HL-60/S4 treated with phorbol 12-myristate 13-acetate at 8.2 ng/mL for 4 days and 3 days (cell line): Measurements from ENCODE around the gene LRFN5.
"Not testable (repeated sequence)": the region's sequence is repeated elsewhere in the genome, so short reads cannot be mapped to it uniquely, and the experiment has no call there.

Experiments used
- in situ Hi-C: fragments of 300-500 bp; cut with MboI; formaldehyde crosslinking; loops from 2 replicates; pipeline ENCODE4 v1.15.0; 2022; ENCODE audit warnings: low sequenced_read_pairs

LRFN5 gene

DNA sequence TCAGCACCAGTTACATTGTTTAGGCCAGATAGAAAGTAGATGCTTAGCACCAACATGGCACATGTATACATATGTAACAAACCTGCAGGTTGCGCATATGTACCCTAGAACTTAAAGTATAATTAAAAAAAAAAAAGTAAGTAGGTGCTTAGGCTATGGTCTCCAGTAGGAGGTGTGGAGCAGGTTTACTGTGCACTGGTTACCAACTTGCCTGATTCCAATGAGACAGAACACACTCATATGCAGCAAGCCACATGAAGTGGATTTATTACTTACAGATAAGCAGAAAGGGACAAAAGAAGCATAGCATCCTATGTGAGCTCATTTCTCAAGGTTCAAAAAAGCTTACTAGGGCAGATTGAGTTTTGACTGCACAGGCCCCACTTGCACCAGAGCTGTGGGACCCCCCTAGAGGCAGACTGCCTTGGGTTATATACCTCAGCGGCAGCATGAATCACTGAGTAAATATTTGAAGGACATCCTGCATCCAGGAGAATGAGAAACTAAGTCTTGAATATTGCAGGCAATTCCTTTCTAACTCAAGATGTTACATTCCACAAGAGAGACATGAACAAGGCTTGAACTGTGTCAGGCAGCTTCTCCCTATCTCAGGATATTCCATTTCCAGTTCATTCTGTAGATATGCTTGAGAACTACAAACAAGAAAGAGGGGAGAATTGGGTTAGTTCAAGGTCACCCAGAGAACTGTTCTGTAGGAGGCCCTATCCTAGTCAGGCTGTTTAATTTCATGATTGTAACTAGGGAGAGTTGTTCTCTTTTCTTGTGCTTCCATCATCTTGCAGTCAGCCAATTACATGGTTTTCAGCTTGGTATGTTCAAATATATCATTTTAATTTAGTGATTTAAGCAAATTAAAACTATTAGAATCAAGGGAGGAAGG is 30.1 kb downstream of the LRFN5 start:
- in situ Hi-C loops, result no loop called here

DNA sequence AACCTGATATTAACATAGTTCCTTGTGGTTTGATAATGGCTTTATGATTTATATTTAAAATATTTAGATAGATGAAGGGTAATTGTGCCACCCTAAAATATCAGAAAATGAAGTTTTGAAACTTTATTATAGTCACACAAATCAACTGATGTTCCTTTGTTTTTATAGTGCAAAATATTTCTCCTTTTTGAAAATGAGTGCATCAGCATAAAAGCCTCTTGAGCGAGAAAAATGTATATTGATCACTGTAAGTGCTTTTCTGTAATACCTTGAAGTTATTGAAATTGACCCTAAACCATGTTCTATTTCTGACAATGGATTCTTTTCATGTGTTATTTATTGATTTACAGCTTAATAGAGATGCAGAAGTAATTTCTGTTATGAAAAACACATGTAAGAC is 35.0 kb downstream of the LRFN5 start:
- in situ Hi-C loops, result no loop called here

GRCh38 chr14:41642367-41642766 is 35.7 kb downstream of the LRFN5 start:
- in situ Hi-C loops, result no loop called here

DNA sequence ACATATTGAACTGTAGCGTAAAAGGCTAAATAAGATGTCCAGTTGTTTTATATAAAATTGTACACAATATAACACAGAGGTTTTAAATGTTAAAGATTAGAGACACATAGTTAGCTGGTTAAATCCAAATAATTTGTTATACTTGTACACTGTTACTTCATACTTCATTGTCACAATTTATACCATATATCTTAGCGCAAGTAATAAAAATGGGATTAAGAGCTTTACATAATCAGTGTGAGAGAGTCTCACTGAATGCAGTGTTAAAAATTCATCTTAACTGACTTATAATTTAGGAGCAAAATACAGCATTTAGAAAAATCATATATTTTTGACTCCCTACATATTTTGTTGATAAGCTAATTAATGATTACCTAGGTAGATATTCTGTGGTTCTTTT is 36.1 kb downstream of the LRFN5 start:
- in situ Hi-C loops, result no loop called here

- in situ Hi-C loops, result no loop called here
Measured at GRCh38 chr14:41644606-41645005, 37.9 kb downstream of the LRFN5 start.

GRCh38 chr14:41650802-41651201 is 44.1 kb downstream of the LRFN5 start:
- in situ Hi-C loops, result no loop called here

DNA sequence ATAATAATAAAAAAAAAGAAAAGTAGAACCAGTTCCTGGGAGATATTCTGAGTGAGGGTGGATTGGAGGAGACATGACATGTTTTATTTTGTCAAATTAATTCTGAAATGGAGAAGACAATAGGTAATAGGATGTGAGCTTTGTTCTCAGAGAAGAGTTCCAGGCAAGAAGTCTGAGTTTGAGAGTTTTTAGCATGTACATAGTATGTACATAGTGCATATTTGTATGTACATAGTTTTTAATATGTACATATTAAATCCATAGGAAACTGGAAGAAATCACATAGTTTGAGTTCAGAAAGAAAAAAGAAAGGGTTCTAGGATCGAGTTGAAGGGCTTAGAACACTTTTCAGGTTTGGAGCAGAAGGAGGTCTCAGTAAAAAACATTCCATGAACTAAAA is 47.5 kb downstream of the LRFN5 start:
- in situ Hi-C loops, result no loop called here

DNA sequence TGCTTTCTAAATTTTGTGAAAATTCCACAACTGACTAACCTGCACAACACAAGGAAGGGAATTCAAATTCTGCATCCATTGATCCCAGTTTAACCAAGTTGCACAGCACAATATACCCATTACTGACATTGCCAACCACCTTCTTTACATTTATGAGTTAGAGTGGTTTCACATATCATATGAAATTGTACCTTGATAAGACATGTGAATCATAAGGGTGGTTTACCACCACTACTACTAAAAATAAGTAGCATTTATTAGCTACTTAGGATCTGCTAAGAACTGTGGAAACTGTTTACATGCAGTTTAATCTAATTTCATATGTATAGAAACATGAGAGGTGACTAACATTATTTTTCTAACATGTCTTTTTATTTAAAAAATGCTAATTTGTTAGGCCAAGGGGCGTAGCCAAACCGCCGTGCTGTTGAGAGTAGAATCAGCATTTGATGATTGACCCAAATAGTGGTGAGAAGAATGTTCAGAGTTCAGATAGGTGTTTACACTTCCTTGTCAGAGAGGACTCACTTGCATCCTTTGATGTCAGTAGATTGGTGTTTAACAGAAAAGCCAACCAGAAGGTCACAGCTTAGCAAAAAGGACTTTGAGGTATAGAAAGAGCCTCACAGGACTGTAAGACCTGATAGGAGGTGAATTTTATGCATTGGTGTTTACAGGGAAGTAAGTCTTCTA is 56.2 kb downstream of the LRFN5 start:
- in situ Hi-C loops, result no loop called here

DNA sequence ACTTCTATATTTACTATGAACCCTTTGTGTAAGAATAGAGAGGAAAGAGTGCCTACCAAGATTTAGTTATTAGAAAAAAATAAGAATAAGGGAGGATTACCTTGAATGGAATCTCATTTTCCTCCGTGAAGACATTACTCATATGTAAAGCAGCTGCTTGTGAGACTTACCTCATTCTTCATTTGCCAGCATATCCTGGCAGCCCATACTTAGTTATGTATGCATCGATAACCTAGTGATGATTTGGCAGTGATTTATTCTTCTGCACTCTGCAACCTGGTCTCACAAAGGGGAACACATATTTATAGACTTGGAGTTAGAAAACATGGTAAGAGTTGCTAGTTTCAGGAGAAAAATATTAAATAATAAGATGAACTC is 56.8 kb downstream of the LRFN5 start:
- in situ Hi-C loops, result no loop called here

GRCh38 chr14:41666301-41666700 is 59.6 kb downstream of the LRFN5 start:
- in situ Hi-C loops, result no loop called here

- in situ Hi-C loops, result no loop called here
Measured at GRCh38 chr14:41668356-41668755, 61.7 kb downstream of the LRFN5 start.

DNA sequence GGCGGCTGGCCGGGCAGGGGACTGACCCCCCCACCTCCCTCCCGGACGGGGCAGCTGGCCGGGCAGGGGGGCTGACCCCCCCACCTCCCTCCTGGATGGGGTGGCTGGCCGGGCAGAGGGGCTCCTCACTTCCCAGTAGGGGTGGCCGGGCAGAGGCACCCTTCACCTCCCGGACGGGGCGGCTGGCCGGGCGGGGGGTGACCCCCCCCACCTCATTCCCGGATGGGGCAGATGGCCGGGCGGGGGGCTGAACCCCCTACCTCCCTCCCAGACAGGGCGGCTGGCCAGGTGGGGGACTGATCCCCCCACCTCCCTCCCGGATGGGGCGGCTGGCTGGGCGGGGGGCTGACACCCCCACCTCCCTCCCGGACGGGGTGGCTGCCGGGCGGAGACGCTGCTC is 66.9 kb downstream of the LRFN5 start:
- in situ Hi-C loops, result not testable (repeated sequence)

GRCh38 chr14:41674511-41674971 is 67.9 kb downstream of the LRFN5 start:
- in situ Hi-C loops, result not testable (repeated sequence)

DNA sequence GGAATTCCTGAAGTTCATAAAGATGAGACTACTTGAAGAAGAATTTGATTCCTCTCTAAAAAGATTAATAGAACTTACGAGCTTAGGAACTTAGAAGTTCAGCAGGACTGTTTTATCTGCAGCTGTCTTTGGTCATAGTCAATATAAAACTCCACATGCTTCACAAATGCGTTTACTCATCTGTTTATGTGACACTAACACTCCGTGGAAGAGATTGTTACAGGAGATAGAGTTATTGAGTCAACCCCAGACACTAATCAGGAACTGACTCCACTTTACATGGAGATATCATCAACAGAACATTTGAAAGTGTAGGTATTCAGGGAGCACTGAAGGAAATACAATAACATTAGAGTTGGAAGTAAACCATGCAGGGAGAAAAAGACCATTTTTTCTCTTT is 92.8 kb downstream of the LRFN5 start:
- in situ Hi-C loops, result no loop called here

DNA sequence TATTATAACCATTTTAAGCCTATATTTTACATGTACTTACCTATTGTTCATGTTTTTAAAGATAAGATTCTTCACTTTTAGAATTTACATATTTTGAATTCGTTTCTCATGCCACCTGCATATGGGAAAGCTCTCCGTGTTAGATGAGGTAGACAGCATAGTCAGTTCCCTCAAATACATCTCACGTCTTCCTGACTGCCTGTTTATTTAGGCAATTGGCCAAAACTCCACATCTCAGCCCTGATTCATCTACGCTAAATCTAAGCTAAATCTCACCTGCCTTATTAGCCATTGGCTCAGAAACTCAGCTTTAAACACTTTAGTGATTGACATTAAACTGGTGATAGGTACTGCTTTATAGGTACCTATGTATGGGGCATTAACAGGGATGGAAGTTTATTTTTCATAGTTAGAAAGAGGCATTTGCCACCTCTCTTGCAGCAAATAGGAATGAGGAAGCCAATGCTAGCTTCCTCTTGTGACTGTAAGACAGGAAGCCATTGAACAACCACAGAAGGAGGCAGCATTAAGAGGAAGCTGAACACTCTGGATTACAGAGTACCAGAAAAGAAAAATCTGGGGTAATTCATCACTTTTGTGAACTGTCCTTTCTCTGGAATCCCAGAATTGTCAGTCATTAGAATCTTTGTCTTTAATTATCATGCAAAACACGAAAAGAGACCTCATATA is 111.9 kb downstream of the LRFN5 start:
- in situ Hi-C loops, result no loop called here

DNA sequence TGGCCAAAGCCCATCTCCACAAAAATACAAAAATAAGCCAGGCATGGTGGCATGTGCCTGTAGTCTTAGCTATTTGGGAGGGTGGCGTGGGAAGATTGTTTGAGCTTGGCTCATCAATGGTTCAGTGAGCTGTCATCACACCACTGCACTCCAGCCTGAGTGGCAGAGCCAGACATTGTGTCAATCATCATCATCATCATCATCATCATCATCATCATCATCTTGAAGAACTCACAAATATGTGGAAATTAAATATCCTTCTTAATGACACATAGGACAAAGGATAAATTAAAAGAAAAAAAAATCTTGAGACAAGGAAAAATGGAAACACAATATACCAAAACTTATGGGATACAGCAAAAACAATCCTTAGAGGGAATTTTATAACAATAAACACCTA is 132.5 kb downstream of the LRFN5 start:
- in situ Hi-C loops, result no loop called here

DNA sequence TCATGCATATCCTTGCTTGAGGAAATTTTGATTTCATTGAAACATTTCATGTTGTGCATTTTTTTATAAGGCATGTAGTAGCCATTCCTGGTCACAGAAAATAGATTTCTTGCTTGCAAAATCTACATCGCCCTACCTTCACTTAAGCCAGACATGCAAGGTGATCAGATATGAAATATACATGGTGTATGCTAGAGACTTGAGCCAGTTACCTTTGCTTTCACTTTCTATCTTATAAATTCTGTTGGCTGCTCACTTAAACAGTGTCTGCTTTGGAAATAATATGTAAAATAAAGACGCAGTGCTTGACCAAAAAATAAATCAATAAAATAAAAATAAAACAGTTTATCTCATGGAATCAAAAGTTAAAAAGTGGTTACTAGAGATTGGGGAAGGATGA is 136.5 kb downstream of the LRFN5 start:
- in situ Hi-C loops, result no loop called here

DNA sequence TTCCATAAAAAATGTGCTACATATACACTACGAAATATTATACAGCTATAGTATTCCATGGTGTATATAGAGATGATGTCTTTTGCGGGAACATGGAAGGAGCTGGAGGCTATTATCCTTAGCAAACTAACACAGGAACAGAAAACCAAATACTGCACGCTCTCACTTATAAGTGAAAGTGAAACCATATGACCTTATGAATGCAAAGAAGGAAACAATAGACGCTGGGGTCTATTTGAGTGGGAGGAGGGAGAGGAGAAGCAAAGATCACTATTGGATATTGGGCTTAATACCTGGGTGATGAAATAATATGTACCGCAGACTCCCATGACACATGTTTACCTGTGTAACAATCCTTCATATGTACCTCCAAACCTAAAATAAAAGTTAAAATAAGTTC is 142.8 kb downstream of the LRFN5 start:
- in situ Hi-C loops, result no loop called here

GRCh38 chr14:41750575-41750974 is 143.9 kb downstream of the LRFN5 start:
- in situ Hi-C loops, result not testable (repeated sequence)

- in situ Hi-C loops, result no loop called here
Measured at GRCh38 chr14:41758011-41758665, 151.5 kb downstream of the LRFN5 start.

- in situ Hi-C loops, result no loop called here
Measured at GRCh38 chr14:41761204-41761603, 154.5 kb downstream of the LRFN5 start.
